ENCODE results near the gene KIRREL3. TPM values are rescaled to one million over a fixed set of nuclear protein-coding genes. Genes with fewer than 3 reads are reported as not detected.

Gene KIRREL3
- total and polyA plus RNA-seq, 5 donors from 2014 or later = not detected

DNA sequence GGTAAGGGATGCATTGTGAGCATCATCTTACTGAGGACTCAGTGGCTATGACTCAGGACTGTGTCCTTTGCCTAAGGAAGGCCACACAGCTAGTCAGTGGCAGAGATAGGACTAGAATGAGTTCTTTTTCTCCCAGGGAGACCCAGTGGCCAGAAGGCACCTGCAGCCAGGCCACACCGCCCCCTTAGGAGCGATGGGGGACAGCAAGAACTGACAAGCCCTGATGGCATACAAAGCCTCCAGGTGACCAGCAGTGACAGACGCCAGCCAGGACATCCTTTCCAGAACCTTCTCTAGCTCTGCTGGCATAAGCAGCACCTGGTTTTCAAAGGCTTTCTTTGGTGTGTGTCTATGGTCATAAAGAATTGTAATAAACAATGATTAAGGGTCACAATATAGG lies 405.0 kb downstream of the KIRREL3 start:
- Mint-ChIP-seq H3K4me1 (no peaks in the 10 kb centered on the region), H3K27me3 (no peaks in the 10 kb centered on the region), H3K36me3 (no peaks in the 10 kb centered on the region), H3K9me3 (peaks cover 0 to 6% (median 0%) of the 10 kb centered on the region in 7 donors), H3K27ac (no peak overlapping the region), H3K4me3 (no peak overlapping the region)
- Histone ChIP-seq H3K36me3 (ENCODE audit: control insufficient read depth, insufficient read depth, low read length) (no peaks in the 10 kb centered on the region), H3K9me3 (ENCODE audit: control insufficient read depth in 2 of 2, low read length in 2 of 2) (no peaks in the 10 kb centered on the region), H3K4me3 (ENCODE audit: low read depth, low read length) (no peak overlapping the region), H3K27ac (ENCODE audit: insufficient read depth, low read length, poor library complexity, severe bottlenecking) (no peak overlapping the region), H3K27me3 (ENCODE audit: control insufficient read depth, insufficient read depth, low read length) (no peaks in the 10 kb centered on the region), H3K4me1 (ENCODE audit: control insufficient read depth, insufficient read depth, low read length, poor library complexity, severe bottlenecking) (no peaks in the 10 kb centered on the region)
- DNase-seq = no peak
- ATAC-seq (ENCODE audit: low read depth in 2 of 2) = no peak

DNA sequence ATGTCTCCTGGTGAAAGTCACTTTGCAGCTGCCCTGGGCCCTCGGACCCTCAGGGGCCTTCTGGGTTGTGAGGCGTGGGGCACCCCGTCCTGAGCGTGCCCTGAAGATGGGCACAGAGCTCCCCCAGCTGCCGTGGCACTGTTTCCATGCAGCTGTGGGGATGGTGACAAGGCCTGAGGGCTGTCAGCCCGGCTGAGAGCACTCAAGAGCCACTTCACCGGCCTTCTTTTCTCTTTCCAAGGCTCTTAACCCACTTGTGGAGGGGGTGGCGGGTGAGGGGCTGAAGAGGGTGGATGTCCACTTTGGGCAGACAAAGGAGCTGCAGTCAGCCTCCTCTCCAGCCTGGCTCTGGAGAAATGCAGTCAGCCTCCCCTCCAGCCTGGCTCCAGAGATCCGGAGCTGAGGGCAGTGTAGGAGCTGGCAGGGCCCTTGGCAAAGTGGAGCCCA lies 405.6 kb downstream of the KIRREL3 start:
- no peak overlapping the region for H3K4me3 ChIP-seq (ENCODE audit: low read depth, low read length)
- Mint-ChIP-seq H3K27ac (no peak overlapping the region), H3K4me1 (no peaks in the 10 kb centered on the region), H3K27me3 (no peaks in the 10 kb centered on the region), H3K9me3 (peaks cover 0 to 6% (median 0%) of the 10 kb centered on the region in 7 donors), H3K4me3 (no peak overlapping the region), H3K36me3 (no peaks in the 10 kb centered on the region)
- H3K27ac ChIP-seq (ENCODE audit: insufficient read depth, low read length, poor library complexity, severe bottlenecking) = no peak overlapping the region
- no peaks in the 10 kb centered on the region for H3K36me3 ChIP-seq (ENCODE audit: control insufficient read depth, insufficient read depth, low read length)
- H3K4me1 ChIP-seq (ENCODE audit: control insufficient read depth, insufficient read depth, low read length, poor library complexity, severe bottlenecking) = no peaks in the 10 kb centered on the region
- no peaks in the 10 kb centered on the region for H3K27me3 ChIP-seq (ENCODE audit: control insufficient read depth, insufficient read depth, low read length)
- ATAC-seq (ENCODE audit: low read depth in 2 of 2) (no peak), DNase-seq (no peak)
- H3K9me3 ChIP-seq (ENCODE audit: control insufficient read depth in 2 of 2, low read length in 2 of 2) = no peaks in the 10 kb centered on the region

DNA sequence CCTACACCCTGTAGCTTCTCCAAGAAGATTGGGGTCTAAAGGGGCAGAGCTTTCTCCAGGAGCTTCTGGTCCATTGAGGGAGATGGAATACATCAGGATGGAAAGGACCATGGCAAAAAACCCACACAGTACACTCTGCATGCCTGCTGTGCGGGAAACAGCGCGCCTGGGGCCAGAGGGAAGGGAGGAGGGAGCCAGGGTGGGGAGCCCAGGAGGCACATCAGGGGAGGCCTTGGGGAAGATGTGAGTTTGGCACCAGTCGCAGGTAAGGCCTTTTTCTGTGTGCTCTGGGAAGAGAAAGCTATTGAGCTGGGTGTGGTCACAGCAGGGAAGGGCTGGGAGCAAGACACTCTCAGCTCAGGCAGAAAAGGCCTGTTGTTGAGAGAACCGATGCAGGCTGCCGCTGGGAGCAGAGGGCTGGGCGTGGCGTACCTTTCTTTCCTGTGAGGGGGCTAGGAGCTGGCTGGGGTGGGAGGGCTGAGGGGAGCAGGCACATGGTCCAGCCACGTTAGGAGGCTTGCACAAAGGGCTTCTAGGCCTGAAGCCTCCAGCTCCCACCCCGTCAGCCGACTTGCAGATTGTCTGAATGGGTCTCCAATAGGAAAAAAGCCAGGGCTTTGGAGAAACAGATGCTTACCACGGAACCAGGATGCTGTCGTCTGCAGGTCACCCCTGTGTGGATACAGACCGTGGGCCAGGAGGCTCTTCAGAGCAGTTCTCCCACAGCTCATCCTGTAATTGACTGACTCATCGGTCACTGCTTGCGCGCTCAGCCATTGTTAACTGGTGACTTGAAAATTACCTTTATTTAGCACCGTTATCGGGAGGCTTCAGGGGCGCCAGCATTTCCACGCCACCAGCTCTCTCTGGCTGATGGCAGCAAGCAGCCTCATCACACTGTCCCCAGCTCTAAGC lies 407.8 kb downstream of the KIRREL3 start:
- H3K27me3 Mint-ChIP-seq = no peaks in the 10 kb centered on the region
- H3K4me1 Mint-ChIP-seq = no peaks in the 10 kb centered on the region
- DNase-seq (no peak), ATAC-seq (ENCODE audit: low read depth in 2 of 2) (no peak)
- Histone ChIP-seq H3K27ac (ENCODE audit: insufficient read depth, low read length, poor library complexity, severe bottlenecking) (no peak overlapping the region), H3K4me3 (ENCODE audit: low read depth, low read length) (no peak overlapping the region), H3K27me3 (ENCODE audit: control insufficient read depth, insufficient read depth, low read length) (no peaks in the 10 kb centered on the region), H3K4me1 (ENCODE audit: control insufficient read depth, insufficient read depth, low read length, poor library complexity, severe bottlenecking) (no peaks in the 10 kb centered on the region), H3K36me3 (ENCODE audit: control insufficient read depth, insufficient read depth, low read length) (no peaks in the 10 kb centered on the region), H3K9me3 (ENCODE audit: control insufficient read depth in 2 of 2, low read length in 2 of 2) (no peaks in the 10 kb centered on the region)
- peaks cover 0 to 2% (median 0%) of the 10 kb centered on the region in 7 donors for H3K9me3 Mint-ChIP-seq
- no peak overlapping the region for H3K4me3 Mint-ChIP-seq
- H3K36me3 Mint-ChIP-seq = no peaks in the 10 kb centered on the region
- H3K27ac Mint-ChIP-seq = no peak overlapping the region

DNA sequence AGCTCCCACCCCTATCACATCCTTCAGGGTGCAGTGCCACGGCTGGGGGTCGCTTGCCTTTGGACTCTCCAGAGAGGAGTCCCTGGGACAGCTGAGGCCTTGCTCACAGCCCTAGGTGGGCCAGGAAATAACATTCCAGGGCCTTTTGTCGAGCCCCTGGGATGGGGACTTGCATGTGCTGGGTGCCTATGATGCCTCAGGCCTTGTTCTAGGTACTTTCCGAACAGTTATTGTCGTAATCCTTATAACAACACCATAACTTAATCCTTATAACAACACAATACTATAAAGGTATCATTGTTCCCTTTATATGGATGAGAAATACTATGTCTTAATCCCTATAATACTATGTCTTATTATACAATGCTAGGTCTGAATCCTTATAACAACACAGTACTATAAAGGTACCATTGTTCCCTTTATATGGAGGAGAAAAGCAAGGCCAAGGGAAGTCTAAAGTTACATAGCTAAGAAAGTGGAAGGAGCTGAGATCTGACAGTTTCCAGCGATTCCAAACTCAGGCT lies 408.5 kb downstream of the KIRREL3 start:
- H3K27me3 ChIP-seq (ENCODE audit: control insufficient read depth, insufficient read depth, low read length) = no peaks in the 10 kb centered on the region
- no peaks in the 10 kb centered on the region for H3K36me3 Mint-ChIP-seq
- DNase-seq (no peak), ATAC-seq (ENCODE audit: low read depth in 2 of 2) (no peak)
- H3K4me1 Mint-ChIP-seq = no peaks in the 10 kb centered on the region
- no peaks in the 10 kb centered on the region for H3K9me3 ChIP-seq (ENCODE audit: control insufficient read depth in 2 of 2, low read length in 2 of 2)
- no peaks in the 10 kb centered on the region for H3K27me3 Mint-ChIP-seq
- no peaks in the 10 kb centered on the region for H3K36me3 ChIP-seq (ENCODE audit: control insufficient read depth, insufficient read depth, low read length)
- H3K4me1 ChIP-seq (ENCODE audit: control insufficient read depth, insufficient read depth, low read length, poor library complexity, severe bottlenecking) = no peaks in the 10 kb centered on the region
- no peak overlapping the region for H3K27ac Mint-ChIP-seq
- H3K27ac ChIP-seq (ENCODE audit: insufficient read depth, low read length, poor library complexity, severe bottlenecking) = no peak overlapping the region
- peaks cover 0 to 2% (median 0%) of the 10 kb centered on the region in 7 donors for H3K9me3 Mint-ChIP-seq
- no peak overlapping the region for H3K4me3 ChIP-seq (ENCODE audit: low read depth, low read length)
- no peak overlapping the region for H3K4me3 Mint-ChIP-seq

DNA sequence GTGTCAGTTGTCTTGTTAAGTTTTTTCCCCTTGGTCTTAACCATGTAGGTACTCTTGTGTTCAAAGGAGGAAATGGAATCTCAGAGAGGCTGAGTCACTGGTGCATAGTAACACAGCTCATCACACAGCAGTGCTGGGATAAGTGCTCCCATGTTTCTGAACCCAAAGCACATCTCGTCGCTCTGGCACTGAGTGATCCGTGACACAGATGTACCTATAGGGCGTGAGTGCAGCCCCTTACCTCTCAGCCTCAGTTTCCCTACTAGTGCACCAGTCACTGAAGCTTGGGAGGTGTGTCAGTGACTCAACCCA lies 411.1 kb downstream of the KIRREL3 start:
- ATAC-seq (ENCODE audit: low read depth in 2 of 2) (no peak), DNase-seq (no peak)
- Mint-ChIP-seq H3K9me3 (no peaks in the 10 kb centered on the region), H3K27ac (no peak overlapping the region), H3K4me3 (no peak overlapping the region), H3K4me1 (no peaks in the 10 kb centered on the region), H3K36me3 (no peaks in the 10 kb centered on the region), H3K27me3 (no peaks in the 10 kb centered on the region)
- Histone ChIP-seq H3K4me3 (ENCODE audit: low read depth, low read length) (no peak overlapping the region), H3K36me3 (ENCODE audit: control insufficient read depth, insufficient read depth, low read length) (no peaks in the 10 kb centered on the region), H3K4me1 (ENCODE audit: control insufficient read depth, insufficient read depth, low read length, poor library complexity, severe bottlenecking) (no peaks in the 10 kb centered on the region), H3K9me3 (ENCODE audit: control insufficient read depth in 2 of 2, low read length in 2 of 2) (no peaks in the 10 kb centered on the region), H3K27ac (ENCODE audit: insufficient read depth, low read length, poor library complexity, severe bottlenecking) (no peak overlapping the region), H3K27me3 (ENCODE audit: control insufficient read depth, insufficient read depth, low read length) (no peaks in the 10 kb centered on the region)

DNA sequence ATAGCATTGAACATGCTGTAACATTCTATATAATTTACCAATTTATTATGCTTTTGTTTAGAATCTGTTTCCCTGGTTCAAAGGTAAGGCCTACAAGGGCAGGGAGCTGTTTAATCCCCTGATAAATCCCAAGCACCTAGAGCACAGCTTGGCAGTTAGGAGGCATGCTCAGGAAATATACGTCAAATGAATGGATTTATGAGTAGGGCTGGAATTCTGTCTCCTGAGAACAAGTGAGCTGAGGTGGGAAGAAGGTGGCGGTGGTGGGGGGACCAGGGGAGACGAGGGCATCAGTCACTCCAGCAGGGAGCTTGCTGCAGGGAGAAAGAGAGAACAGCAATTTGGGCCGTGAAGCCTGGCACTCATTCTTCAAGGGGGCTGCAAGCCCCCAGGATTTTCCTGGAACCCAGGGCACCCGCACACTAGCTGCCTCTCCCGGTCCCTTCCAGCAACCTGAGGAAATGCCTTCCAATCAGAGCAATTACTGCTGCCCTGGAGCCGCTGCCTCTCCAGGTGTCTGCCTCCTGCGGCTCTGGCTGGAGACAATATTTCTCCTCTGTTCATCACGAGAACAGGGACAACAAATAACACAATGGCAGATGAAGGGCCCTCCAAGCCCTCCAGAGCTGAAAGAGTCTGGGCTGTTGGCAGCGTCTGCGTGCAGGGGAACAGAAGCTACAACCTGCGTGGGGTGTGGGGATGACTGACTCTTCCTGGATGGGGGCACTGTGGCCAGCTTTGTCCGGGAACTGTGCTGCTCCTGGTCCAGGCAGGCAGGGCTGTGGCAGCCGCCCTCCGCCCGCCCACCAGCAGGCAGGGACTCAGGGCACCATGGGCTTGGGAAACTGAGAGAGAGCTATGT lies 411.7 kb downstream of the KIRREL3 start:
- Mint-ChIP-seq H3K27ac (no peak overlapping the region), H3K9me3 (no peaks in the 10 kb centered on the region), H3K36me3 (no peaks in the 10 kb centered on the region), H3K4me1 (no peaks in the 10 kb centered on the region), H3K4me3 (no peak overlapping the region), H3K27me3 (no peaks in the 10 kb centered on the region)
- ATAC-seq (ENCODE audit: low read depth in 2 of 2) (no peak), DNase-seq (no peak)
- no peaks in the 10 kb centered on the region for H3K9me3 ChIP-seq (ENCODE audit: control insufficient read depth in 2 of 2, low read length in 2 of 2)
- no peaks in the 10 kb centered on the region for H3K36me3 ChIP-seq (ENCODE audit: control insufficient read depth, insufficient read depth, low read length)
- no peak overlapping the region for H3K27ac ChIP-seq (ENCODE audit: insufficient read depth, low read length, poor library complexity, severe bottlenecking)
- no peaks in the 10 kb centered on the region for H3K4me1 ChIP-seq (ENCODE audit: control insufficient read depth, insufficient read depth, low read length, poor library complexity, severe bottlenecking)
- H3K27me3 ChIP-seq (ENCODE audit: control insufficient read depth, insufficient read depth, low read length) = no peaks in the 10 kb centered on the region
- H3K4me3 ChIP-seq (ENCODE audit: low read depth, low read length) = no peak overlapping the region

- Histone ChIP-seq H3K27ac (ENCODE audit: insufficient read depth, low read length, poor library complexity, severe bottlenecking) (no peak overlapping the region), H3K9me3 (ENCODE audit: control insufficient read depth in 2 of 2, low read length in 2 of 2) (no peaks in the 10 kb centered on the region), H3K4me1 (ENCODE audit: control insufficient read depth, insufficient read depth, low read length, poor library complexity, severe bottlenecking) (no peaks in the 10 kb centered on the region), H3K27me3 (ENCODE audit: control insufficient read depth, insufficient read depth, low read length) (no peaks in the 10 kb centered on the region), H3K36me3 (ENCODE audit: control insufficient read depth, insufficient read depth, low read length) (no peaks in the 10 kb centered on the region), H3K4me3 (ENCODE audit: low read depth, low read length) (no peak overlapping the region)
- no peak for DNase-seq
- Mint-ChIP-seq H3K27ac (no peak overlapping the region), H3K4me3 (no peak overlapping the region), H3K9me3 (no peaks in the 10 kb centered on the region), H3K36me3 (no peaks in the 10 kb centered on the region), H3K27me3 (no peaks in the 10 kb centered on the region), H3K4me1 (no peaks in the 10 kb centered on the region)
- no peak for ATAC-seq (ENCODE audit: low read depth in 2 of 2)
Observed at GRCh38 chr11:126587541-126587940, 413.0 kb downstream of the KIRREL3 start.
